ENCODE measurements around the gene MIOX. TPM values are rescaled to one million over a fixed set of nuclear protein-coding genes. Genes with fewer than 3 reads are reported as not detected.

The MIOX gene
- total RNA-seq, 4 donors from 2014 or later = not detected

GRCh38 chr22:50485221-50486131 lies 1.2 kb upstream of the MIOX start:
- TF ChIP-seq POLR2A (IDR thresholded peaks at IDR 0.05) = no peak
- TF ChIP-seq, protein P1, sequence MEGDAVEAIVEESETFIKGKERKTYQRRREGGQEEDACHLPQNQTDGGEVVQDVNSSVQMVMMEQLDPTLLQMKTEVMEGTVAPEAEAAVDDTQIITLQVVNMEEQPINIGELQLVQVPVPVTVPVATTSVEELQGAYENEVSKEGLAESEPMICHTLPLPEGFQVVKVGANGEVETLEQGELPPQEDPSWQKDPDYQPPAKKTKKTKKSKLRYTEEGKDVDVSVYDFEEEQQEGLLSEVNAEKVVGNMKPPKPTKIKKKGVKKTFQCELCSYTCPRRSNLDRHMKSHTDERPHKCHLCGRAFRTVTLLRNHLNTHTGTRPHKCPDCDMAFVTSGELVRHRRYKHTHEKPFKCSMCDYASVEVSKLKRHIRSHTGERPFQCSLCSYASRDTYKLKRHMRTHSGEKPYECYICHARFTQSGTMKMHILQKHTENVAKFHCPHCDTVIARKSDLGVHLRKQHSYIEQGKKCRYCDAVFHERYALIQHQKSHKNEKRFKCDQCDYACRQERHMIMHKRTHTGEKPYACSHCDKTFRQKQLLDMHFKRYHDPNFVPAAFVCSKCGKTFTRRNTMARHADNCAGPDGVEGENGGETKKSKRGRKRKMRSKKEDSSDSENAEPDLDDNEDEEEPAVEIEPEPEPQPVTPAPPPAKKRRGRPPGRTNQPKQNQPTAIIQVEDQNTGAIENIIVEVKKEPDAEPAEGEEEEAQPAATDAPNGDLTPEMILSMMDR (IDR thresholded peaks at IDR 0.05) = no peak
- Histone ChIP-seq H3K27ac (no peak overlapping the region), H3K9me3 (no peaks in the 10 kb centered on the region), H3K27me3 (peaks cover 0 to 95% (median 6%) of the 10 kb centered on the region in 4 donors), H3K36me3 (no peaks in the 10 kb centered on the region), H3K4me1 (peaks cover 5 to 21% (median 7%) of the 10 kb centered on the region in 3 donors), H3K4me3 (no peak overlapping the region)
- DNase-seq = no peak
- WGBS, 2 donors = 50 to 55% methylated on average over 10 to 25 of the region's 29 CpGs
- intact Hi-C loops (cut with DNase I) = loop anchor here (5.0 kb wide), 1 partner anchor 113 kb away; no protein-coding TSS in a partner anchor

DNA sequence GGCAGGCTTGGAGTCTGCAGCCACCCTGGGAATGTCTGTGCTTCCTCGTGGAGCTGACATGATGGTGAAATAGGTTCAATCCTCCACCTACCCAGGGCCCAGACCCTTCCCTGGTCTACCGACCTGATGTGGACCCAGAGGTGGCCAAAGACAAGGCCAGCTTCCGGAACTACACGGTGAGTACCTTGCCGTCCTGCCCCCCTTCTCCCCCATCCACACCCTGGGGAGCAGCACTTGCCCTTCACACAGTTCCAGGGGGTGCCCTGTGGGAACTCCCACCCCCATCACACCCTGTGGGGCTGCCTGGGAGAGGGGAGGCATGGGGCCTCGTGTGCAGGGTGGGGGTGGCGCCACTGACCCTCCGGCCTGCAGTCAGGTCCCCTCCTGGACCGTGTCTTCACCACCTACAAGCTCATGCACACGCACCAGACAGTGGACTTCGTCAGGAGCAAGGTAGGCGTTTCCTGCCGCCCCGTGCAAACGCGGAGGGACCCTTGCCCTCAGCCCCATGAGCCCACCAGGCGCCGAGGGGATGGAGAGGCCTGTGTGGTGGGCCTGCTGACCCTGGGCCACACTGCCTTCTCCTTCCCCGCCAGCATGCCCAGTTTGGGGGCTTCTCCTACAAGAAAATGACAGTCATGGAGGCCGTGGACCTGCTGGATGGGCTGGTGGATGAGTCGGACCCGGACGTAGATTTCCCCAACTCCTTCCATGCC lies 789 bp downstream of the MIOX start:
- no peak for DNase-seq
- 45 to 90% methylated on average over 2 to 5 of the region's 23 CpGs for WGBS, 2 donors
- Histone ChIP-seq H3K4me1 (peaks cover 0 to 10% (median 0%) of the 10 kb centered on the region in 3 donors), H3K27ac (no peak overlapping the region), H3K9me3 (no peaks in the 10 kb centered on the region), H3K36me3 (no peaks in the 10 kb centered on the region), H3K4me3 (no peak overlapping the region), H3K27me3 (peaks cover 0 to 75% (median 1%) of the 10 kb centered on the region in 4 donors)
- TF ChIP-seq POLR2A (IDR thresholded peaks at IDR 0.05) = no peak
- TF ChIP-seq, protein P1 (IDR thresholded peaks at IDR 0.05) = no peak
- intact Hi-C loops (cut with DNase I) = loop anchor here (5.0 kb wide), 1 partner anchor 115 kb away; no protein-coding TSS in a partner anchor

GRCh38 chr22:50488006-50488677 lies 1.5 kb downstream of the MIOX start:
- Histone ChIP-seq H3K4me3 (no peak overlapping the region), H3K36me3 (no peaks in the 10 kb centered on the region), H3K4me1 (peaks cover 0 to 8% (median 0%) of the 10 kb centered on the region in 3 donors), H3K27ac (no peak overlapping the region), H3K27me3 (peaks cover 0 to 68% (median 0%) of the 10 kb centered on the region in 4 donors), H3K9me3 (no peaks in the 10 kb centered on the region)
- DNase-seq = no peak
- TF ChIP-seq, protein P1 (IDR thresholded peaks at IDR 0.05) = no peak
- TF ChIP-seq POLR2A (IDR thresholded peaks at IDR 0.05) = no peak
- WGBS, 2 donors = 60% methylated on average over 3 of the region's 18 CpGs; no CpG with 5 or more reads in 1 of the 2 donors
- intact Hi-C loops (cut with DNase I) = loop anchor here (5.0 kb wide), 1 partner anchor 116 kb away; no protein-coding TSS in a partner anchor

DNA sequence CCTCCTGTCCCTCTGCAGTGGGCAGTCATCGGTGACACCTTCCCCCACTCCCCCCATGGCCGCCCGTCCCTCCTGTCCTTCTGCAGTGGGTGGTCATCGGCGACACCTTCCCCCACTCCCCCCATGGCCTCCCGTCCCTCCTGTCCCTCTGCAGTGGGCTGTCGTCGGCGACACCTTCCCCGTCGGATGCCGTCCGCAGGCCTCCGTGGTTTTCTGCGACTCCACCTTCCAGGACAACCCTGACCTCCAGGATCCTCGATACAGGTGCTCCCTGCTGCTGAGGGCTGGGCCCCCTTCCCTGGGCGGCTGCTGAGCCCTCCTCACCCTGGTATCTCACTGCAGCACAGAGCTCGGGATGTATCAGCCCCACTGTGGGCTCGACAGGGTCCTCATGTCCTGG lies 2.2 kb downstream of the MIOX start:
- Histone ChIP-seq H3K27me3 (peaks cover 0 to 61% (median 0%) of the 10 kb centered on the region in 4 donors), H3K4me1 (peaks cover 0 to 8% (median 0%) of the 10 kb centered on the region in 3 donors), H3K9me3 (no peaks in the 10 kb centered on the region), H3K27ac (no peak overlapping the region), H3K36me3 (no peaks in the 10 kb centered on the region), H3K4me3 (no peak overlapping the region)
- intact Hi-C loops (cut with DNase I) = loop anchor here (5.0 kb wide), 1 partner anchor 117 kb away; no protein-coding TSS in a partner anchor
- TF ChIP-seq POLR2A (IDR thresholded peaks at IDR 0.05) = no peak
- TF ChIP-seq, protein P1 (IDR thresholded peaks at IDR 0.05) = no peak
- DNase-seq = no peak
- 83 to 96% methylated on average over 7 to 15 of the region's 19 CpGs for WGBS, 2 donors
